ENCODE data around the gene COX7B.
"Not testable (repeated sequence)": the region's sequence is repeated elsewhere in the genome, so short reads cannot be mapped to it uniquely, and the experiment has no call there.

The COX7B gene, protein sequence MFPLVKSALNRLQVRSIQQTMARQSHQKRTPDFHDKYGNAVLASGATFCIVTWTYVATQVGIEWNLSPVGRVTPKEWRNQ

DNA sequence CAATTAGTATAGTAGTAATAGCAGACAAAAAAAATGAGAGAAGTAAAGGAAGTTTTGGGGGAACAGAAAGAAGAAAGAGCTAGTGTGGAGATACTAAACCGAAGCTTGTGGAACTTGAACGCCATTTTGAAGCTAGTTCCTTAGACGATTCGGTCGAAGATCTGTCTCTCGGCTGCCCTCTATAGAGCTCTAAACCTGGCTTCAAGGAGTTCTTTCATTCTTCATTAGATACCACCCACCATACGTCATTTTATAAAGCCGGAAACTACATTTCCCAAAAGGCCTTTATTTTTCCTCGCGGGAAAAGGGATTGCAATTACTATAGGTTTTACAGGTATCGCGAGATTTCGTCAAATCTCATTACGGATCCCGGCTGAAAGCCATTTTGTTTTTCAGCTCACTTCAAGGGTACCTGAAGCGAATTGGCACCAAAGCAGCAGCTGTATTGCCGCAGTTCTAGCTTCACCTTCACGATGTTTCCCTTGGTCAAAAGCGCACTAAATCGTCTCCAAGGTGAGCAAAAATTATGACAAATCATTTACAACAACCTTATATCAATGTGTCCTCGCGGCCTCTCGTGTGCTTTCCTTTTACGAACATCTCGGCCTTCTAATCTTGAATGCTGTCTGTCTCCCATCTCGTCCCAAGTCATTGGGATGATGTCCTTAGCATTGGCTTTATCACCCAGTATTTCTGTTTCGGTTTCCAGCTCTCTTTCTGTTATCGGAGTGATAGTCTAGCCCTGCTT lies at the start of gene COX7B:
TSS of gene COX7B (plus strand) at position 388 of the 748 bp plus-strand sequence. CDS start at position 474, 86 bp downstream.
- DNase-seq (ENCODE audit: low read depth), result peak; percentile 94

DNA sequence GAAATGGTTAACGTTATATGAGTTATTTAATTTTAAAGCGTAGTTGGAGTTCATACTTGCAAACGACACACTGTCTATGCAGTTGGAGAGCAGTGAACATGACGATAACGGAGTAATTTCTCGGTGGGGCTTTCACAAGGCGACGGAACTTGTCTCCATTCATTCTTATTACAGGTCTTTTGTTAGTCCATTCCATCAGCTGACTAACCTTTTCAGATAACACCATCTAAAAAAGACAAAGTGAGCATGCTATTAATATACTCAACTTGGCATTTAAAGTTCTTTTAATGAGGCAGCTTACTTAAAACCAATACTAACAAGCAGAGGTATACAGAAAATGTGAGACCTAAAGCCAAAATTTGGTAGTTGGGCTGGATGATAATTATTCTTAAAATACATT lies 23.9 kb upstream of the COX7B start:
- no peak for DNase-seq (ENCODE audit: low read depth)

DNA sequence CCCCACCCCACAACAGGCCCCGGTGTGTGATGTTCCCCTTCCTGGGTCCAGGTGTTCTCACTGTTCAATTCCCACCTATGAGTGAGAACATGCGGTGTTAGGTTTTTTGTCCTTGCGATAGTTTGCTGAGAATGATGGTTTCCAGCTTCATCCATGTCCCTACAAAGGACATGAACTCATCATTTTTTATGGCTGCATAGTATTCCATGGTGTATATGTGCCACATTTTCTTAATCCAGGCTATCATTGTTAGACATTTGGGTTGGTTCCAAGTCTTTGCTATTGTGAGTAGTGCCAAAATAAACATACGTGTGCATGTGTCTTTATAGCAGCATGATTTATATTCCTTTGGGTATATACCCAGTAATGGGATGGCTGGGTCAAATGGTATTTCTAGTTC lies 17.9 kb upstream of the COX7B start:
- DNase-seq (ENCODE audit: low read depth), result not testable (repeated sequence)

DNA sequence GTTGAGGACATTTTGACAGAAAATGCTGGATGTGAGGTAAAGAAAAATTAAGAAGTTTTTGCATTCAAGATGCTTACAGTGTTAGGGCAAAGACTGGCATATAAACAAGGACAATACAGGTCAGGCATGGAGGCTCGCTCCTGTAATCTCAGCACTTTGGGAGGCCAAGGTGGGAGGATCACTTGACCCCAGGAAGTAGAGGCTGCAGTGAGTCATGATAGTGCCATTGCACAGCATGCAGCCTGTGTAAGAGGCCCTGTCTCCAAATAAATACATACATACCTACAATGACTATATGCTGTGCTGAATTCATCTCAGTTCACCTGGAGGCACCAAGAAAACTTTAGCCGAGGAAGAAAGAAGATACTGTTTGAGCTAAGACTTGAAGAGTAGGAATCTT lies 6.4 kb upstream of the COX7B start:
- DNase-seq (ENCODE audit: low read depth), result no peak

DNA sequence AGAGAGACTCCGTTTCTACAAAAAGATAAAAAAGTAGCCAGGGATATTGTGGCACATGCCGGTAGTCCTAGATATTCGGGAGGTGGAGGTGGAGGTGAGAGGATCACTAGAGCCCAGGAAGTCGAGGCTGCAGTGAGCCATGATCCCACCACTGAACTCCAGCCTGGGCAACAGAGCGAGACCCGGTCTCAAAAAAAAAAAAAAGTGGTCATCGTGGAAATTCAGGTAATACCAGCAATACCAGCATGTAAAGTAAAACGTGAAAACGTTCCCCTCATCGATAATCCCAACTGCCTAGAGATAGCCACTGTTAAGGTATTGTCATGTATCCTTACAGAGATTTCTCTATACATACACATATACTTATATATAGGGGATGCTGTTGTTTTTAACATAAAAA lies 5.6 kb upstream of the COX7B start:
- no peak for DNase-seq (ENCODE audit: low read depth)

DNA sequence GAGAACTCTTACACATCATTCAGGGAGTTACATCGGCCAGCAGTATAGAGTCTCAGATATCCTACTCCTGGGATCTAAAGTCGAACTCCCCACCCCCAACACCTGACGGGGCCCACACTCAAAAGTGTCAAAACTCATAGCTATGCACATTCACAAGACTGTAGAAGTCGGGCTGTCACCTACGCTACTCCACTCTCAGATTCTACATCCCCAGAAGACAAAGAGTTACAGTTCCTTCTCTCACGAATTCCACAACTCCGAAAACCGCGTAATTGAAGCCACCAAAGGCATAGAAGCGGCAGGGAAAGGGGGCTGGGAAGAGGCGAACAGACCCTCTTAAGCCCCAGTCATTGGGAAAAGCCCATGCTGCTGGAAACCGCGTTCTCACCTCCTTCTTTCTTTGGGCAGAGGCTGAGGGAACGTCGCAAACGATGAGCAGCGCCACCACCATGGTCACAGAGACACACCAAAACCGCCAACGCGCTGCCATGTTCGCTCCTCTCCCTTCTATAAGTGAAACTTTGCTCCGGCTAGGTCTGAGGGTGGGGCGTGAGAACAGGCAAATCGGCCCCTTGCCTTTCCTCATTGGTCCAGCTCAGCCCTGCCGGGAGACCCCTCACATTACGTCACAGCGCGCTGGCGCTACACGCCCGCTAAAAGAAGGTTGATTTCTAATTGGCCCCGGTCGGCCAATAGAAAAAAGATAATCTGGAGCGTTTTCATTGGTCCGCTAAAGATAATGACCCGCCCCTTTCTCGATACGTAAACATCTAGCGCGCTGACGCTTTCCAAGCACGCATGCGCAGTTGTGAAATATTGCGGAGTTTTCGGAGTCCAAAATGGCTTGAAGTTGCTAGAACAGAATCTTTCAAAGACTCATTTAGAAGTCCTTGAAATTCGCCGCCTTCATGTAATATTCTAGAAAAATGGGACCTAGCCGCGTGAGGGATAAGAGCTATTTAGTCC lies 4.1 kb upstream of the COX7B start, which contains the start of gene MAGT1:
TSS of gene MAGT1 (minus strand) at position 515 of the 966 bp plus-strand sequence. CDS start at position 490, 25 bp downstream.
- DNase-seq (ENCODE audit: low read depth), result peak; percentile 96

DNA sequence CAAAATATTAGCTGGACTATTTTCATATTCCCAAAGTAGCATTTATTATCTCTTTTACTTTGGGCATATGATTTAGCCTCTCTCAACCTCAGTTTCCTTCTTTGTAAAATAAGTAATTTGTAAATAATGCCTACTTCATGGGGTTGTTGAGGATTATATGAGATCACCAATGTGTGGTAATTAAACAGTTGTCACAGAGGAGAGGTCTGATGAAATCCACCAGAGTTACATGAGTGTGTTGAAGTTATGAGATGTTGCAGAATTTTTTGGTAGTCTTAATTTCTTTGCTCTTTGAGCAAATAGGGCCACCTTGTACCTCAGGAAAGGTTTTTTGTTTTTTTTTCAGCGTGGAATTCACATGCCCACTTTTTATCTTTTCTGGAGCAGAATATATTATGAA lies 1.4 kb downstream of the COX7B start:
- DNase-seq (ENCODE audit: low read depth), result peak; percentile 9

DNA sequence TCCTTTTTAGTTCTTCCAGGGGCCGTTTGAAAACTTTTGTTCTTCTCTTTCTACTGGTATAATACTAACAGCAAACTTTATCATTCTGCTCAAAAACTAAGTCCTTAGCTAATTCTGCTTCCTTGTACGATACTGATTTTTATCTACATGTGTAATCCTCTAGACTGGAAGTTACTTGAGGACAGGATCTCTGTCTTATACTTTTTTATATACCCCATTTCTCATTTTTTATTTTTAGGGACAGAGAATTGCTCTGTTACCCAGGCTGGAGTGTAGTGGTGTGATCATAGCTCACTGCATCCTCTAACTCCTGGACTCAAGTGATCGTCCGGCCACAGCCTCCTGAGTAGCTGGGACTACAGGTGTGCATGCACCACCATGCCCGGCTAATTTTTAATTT lies 2.2 kb downstream of the COX7B start:
- no peak for DNase-seq (ENCODE audit: low read depth)

DNA sequence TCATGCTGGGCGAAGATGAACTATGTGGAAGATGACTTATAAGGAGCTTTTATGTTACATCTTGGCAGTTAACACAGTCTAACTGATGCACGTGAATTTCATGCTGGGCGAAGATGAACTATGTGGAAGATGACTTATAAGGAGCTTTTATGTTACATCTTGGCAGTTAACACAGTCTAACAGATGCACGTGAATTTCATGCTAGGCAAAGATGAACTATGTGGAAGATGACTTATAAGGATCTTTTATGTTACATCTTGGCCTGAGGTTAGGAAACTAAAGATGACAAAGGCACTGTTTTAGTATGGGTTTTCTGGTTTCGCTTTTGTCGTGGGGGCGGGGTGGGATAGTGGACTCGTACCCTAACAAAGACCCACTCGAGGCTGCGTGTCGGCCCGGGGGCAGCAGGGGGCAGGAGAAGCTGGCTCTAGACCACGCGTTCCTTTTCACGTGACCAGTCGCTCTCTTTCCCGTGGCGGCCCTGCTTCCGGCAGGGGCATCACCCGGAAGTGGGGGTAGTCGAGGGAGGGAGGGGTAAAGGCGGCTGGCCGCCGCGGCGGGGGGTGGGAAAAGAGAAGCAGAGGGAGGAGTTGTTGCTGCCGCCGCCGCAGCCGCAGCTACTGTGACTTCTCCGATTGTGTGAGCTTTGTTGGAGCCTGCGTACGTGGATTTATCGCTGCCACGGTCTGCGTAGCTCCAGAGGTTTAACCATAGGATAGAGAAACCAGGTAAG lies 11.0 kb downstream of the COX7B start, which contains the start of gene ATP7A:
TSS of gene ATP7A (plus strand) at position 586 of the 733 bp plus-strand sequence. CDS start 60,949 bp downstream, outside the sequence.
- peak; percentile 87 for DNase-seq (ENCODE audit: low read depth)

DNA sequence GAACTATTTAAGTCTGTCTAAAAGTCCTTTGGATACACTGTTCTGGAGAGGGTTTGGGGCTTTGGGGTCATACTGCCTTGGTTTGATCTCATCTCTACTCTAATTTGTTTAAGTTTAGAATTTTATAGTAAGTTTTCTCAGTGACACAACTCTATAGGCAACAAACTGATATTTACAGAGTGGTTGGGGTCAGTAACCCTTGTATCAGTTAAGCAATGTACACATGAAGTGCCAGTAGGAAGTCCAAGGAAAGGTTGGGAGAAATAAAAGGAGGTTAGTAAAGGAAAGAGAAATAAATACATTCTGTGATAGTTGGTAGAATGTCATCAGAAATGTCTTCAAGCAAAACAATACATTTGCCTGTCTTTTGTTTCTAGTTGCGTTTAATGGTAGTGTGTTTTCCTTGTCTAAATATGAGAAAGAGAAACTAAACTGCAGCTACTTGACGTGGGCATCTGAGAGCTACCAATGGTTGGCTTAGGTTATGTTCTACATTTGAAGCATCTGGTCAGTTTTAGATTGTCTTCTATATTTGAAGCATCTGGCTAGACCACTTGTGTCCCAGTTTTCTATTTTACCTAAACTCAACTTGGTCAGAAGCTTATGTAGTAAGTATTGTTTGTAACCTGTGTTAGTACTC lies 18.1 kb downstream of the COX7B start:
- no peak for DNase-seq (ENCODE audit: low read depth)

DNA sequence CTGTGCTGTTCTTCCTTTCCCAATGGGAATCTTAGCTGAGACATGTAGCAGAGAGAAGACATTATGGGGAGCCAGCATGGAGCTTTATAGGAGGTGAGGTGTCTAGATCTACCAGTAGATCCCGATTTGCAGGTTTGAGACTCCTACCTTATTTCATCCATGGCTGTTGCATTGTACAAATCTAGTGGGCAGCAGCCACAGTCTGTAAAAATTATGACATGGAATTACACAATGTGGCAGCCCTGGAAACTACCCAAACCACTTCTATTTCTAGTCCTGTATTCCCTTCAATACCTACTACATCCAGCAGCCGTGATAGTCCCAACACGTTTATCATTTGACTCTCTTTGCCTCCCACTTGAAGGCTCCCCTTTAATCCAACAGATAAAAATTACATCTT lies 19.3 kb downstream of the COX7B start:
- DNase-seq (ENCODE audit: low read depth), result peak; percentile 18

DNA sequence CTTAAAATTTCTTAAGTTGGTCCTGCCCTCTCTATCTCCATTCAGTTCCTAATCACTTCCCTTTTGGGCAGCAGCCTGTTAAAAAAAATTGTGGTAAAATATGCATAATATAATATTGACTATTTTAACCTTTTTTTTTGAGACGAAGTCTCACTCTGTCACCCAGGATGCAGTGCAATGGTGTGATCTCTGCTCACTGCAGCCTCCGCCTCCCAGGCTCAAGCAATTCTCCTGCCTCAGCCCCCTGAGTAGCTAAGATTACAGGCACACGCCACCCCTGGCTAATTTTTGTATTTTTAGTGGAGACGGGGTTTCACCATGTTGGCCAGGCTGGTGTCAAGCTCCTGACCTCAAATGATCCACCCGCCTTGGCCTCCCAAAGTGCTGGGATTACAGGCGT lies 20.1 kb downstream of the COX7B start:
- not testable (repeated sequence) for DNase-seq (ENCODE audit: low read depth)

DNA sequence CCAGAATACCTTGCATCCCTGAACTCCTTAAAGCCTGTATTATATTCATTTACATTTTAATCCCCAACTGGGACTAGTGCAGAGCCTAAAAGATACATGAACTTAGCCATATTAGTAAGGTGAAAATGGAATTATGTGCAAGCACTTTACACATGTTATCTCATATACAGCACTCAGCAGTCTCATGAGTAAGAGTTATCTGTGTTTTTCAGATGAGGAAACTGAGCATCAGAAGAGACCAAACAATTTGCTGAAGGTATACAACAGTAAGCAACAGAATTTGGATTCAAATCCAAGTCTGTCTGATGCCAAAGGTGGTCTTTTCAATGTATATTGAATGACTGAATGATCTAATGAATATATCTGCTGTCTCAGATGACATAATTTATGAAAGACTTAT lies 23.5 kb downstream of the COX7B start:
- no peak for DNase-seq (ENCODE audit: low read depth)

DNA sequence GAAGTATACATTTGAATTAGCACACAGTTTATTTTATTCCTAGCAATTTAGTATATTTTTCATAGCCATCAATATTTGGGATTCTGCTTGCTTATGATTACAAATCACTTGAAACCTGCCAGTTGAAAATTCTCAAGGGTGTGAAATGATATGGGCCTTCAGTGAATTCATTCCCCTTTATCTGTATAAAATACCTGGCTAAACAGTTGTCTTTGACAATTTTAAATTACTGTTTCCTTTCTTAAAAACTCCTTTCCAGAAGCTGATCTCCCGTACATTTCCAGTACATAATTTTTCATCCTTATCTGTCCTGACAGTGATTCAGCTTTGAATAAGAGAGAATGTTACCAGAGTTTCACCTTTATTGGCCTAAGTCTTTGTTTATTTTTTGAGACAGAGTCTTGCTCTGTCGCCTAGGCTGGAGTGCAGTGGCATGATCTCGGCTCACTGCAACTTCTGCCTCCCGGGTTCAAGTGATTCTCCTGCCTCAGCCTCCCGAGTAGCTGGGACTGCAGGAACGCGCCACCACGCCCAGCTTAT lies 25.1 kb downstream of the COX7B start:
- DNase-seq (ENCODE audit: low read depth), result no peak

DNA sequence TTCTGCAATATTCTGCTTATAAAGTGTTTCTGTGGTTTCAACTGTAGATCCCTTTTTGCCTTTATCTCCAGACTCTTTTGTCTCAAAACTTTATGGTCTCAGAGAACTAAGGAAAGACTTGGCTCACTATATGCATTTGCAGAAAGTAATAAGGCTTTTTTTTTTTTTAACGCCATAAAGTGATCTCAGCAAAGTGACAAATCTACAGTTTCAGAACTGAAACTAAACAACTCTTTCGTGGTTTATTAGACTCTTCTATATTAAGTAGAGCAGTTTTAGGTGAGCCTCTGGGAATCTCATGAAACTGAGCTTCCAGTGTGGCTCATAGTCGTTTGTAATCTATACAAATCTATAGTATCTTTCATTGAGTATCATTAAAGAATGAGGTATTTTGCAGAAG lies 26.5 kb downstream of the COX7B start:
- DNase-seq (ENCODE audit: low read depth), result no peak

DNA sequence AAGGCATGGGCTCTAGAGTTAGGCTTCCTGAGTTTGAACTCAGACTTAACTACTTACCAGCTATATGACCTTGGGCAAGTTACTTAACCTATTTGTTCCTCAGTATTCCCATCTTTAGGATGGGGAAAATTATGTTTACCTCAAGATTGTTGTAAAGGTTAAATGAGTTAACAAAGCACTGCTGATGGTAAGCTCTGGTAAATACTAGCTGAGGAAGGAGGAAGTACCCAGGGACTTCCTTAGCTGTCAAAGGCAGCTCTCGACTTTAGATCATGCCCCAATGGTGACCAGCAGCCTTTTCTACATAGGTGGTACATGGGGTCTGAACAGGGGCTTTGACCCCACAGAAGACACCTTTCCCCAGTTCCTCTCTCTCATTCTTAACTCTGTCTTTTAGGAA lies 31.3 kb downstream of the COX7B start:
- no peak for DNase-seq (ENCODE audit: low read depth)

DNA sequence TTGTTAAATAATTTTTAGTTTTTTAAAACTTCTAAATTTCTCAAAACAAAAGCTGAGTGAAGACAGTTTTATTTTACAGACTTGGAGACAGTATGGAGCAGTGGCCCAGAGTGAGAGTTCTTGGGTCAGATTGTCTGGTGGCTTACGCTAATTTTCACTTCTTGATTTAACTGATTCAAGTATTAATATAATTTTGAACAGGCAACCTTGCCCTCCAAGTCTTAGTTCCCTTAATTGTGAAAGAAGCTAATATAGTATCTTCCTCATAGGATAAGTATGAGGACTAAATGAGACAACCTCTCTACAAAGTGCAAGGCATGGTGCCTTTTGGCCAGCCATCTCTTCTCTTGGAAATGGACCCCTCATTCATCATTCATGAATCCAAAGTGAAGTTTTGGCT lies 36.6 kb downstream of the COX7B start:
- no peak for DNase-seq (ENCODE audit: low read depth)

DNA sequence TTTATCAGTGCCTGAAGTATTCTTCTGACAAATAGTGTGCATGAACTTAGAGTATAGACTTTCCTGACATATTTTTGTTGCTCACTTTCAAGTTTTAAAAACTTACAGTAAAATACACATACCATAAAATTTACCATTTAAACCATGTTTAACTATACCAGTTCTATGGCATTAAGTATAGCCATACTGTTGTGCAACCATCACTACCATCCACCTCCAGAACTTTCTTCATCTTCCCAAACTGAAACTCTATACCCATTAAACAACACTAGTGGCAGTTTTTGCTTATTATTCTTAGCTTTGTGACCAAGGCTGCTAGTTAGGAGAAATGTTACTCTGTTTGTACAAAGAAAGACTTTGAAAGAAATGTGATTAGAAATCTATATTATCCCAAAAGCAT lies 37.0 kb downstream of the COX7B start:
- peak; percentile 22 for DNase-seq (ENCODE audit: low read depth)

DNA sequence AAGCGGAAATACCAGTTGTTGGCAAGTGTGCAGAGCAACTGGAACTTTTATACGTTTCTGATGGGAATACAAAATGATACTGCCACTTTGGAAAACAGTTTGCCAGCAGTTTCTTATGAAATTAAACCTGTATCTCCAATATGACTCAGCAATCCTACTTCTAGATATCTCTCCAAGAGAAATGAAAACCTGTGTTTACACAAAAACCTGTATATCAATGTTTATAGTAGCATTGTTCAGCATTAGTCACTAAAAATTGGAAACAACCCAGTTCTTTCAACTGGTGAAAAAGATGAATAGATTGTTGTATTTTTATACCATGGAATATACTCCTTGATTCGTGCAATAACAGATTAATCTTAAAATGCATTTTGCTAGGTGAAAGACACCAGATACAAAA lies 38.0 kb downstream of the COX7B start:
- peak; percentile 6 for DNase-seq (ENCODE audit: low read depth)

DNA sequence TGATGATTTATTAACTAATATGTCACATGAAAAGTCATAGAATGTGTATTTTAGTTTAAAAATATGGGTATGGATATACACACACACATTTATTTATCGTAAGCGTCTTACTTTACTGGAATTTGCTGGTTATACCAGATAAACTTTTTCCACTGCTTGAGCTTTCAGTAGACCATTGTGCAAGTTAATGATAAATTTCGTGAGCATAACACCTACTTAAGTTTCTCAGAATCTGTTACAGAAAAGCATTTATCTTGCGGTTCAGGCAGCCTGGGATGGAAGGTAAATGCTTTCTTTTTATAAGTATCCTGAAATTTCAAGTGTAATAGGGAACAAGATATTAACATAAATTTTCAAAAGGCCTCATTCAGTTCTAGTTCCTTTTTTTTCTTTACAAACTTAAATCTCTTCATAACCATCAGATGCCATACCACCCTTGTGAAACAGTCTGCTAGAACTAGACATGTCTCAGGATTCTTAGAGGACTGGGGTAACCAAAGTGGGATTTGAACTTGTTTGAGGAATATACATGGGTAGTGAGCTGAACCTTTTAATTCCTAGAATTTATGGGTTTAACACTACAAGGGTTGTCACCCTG lies 38.9 kb downstream of the COX7B start:
- DNase-seq (ENCODE audit: low read depth), result no peak

DNA sequence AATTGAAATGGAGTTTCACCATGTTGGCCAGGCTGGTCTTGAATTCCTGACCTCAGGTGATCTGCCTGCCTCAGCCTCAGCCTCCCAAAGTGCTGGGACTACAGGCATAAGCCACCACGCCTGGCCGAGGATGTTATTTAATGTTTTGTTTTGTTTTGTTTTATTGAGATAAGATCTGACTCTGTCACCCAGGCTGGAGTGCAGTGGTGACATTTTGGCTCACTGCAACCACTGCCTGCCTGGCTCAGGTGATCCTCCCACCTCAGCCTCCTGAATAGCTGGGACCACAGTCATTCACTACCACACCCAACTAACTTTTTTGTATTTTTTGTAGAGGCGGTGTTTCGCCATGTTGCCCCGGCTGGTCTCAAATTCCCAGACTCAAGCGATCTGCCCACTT lies 45.8 kb downstream of the COX7B start:
- DNase-seq (ENCODE audit: low read depth), result not testable (repeated sequence)
